Measurements from ENCODE around the gene RBM23.
"Not testable (repeated sequence)": the region's sequence is repeated elsewhere in the genome, so short reads cannot be mapped to it uniquely, and the experiment has no call there.

DNA sequence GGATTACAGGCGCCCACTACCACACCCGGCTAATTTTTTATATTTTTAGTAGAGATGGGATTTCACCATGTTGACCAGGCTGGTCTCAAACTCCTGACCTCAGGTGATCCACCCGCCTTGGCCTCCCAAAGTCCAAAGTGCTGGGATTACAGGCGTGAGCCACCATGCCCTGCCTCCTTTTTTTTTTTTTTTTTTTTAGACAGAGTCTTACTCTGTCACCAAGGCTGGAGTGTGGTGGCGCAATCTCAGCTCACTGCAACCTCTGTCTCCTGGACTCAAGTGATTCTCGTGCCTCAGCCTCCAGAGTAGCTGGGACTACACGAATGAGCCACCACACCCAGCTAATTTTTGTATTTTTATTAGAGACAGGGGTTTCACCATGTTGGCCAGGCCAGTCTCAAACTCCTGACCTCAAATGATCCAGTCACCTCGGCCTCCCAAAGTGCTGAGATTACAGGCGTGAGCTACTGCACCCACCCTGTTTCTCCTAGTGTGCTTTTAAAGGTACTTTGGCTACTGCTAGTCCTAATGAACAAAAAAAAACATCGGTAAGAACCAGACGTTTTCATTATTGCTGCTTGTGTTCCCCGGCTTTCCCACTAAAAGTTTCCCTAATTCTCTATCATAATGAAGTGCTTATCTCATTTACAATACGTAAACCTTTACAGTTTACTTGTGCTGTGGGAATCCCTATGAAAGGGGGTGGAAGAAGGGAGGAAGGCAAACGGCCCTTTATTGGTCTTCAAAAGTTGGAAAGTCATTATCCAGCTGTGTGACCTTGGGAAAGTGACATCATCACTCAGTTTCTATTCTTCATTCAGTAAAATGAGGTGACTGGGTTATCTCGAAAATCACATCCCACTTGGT lies 47.2 kb upstream of the RBM23 start:
- TF ChIP-seq, protein P1, sequence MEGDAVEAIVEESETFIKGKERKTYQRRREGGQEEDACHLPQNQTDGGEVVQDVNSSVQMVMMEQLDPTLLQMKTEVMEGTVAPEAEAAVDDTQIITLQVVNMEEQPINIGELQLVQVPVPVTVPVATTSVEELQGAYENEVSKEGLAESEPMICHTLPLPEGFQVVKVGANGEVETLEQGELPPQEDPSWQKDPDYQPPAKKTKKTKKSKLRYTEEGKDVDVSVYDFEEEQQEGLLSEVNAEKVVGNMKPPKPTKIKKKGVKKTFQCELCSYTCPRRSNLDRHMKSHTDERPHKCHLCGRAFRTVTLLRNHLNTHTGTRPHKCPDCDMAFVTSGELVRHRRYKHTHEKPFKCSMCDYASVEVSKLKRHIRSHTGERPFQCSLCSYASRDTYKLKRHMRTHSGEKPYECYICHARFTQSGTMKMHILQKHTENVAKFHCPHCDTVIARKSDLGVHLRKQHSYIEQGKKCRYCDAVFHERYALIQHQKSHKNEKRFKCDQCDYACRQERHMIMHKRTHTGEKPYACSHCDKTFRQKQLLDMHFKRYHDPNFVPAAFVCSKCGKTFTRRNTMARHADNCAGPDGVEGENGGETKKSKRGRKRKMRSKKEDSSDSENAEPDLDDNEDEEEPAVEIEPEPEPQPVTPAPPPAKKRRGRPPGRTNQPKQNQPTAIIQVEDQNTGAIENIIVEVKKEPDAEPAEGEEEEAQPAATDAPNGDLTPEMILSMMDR (IDR thresholded peaks at IDR 0.05) = not testable (repeated sequence)
- not testable (repeated sequence) for TF ChIP-seq POLR2A (IDR thresholded peaks at IDR 0.05)

Data from uterus (tissue), 2 donors.